Measurements from ENCODE around the gene MMD.
"Not testable (repeated sequence)": the region's sequence is repeated elsewhere in the genome, so short reads cannot be mapped to it uniquely, and the experiment has no call there.

MMD gene

DNA sequence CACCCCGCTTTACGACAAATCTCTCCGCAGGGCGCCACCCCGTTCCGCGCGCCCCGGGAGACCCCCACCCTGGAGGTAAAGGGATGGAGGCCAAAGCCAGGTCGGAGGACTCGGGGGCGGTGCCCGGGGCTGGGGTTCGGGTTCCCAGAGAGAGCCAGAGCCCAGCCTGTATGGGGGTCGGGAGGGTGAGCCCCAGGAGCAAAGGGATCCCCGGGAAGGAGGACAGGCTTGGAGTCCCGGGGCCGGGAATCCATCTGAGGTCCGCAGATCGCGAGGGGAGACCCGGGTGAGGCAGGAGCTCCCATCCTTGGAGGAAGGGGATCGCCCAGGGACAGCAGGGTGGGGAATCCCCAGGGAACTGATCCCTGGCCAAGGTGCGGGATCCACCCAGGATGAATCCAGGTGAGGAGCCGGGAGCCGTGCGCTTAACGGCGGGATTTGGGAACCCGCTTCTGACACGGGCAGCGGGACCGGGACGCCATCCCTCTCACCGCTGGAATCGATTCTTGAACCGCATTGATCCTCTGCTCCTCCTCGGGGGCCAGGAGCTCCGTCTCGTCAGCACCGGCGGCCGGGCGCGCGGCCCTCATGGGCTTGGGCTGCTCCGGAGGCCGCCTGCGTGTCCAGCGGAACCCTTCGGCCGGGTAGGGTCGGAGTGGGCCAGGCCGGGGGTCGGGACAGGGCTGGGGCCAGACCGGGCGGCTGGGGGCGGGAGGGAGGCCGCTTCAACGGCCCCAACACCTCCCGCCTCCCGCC lies at the start of gene MMD:
Gene MMD (minus strand): TSS at position 657 of the 756 bp plus-strand sequence. CDS start 140 bp downstream, at position 517.
- DNase-seq, result peak; percentile 25

GRCh38 chr17:55466671-55467070 lies 45.0 kb upstream of the MMD start:
- DNase-seq, result no peak

- DNase-seq, result not testable (repeated sequence)
These were observed 44.1 kb upstream of the MMD start for GRCh38 chr17:55465771-55466170.

DNA sequence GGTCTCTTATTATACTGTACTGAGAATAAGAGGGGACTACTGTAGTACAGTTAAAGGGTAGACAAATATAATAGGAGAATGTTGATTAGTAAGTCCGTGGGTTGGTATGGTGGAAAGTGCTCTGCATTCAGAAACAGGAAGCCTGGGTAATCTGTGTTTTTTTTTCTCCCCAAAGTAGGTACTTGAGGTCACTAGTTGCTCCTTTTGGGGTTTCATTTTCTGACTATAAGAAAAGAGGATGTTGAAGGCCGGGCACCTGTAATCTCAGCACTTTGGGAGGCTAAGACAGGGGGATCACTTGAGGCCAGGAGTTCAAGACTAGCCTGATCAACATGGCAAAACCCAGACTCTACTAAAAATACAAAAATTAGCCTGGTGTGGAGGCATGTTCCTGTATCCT lies 42.0 kb upstream of the MMD start:
- DNase-seq, result no peak

- DNase-seq, result no peak
These were observed 41.1 kb upstream of the MMD start for GRCh38 chr17:55462711-55463110.

DNA sequence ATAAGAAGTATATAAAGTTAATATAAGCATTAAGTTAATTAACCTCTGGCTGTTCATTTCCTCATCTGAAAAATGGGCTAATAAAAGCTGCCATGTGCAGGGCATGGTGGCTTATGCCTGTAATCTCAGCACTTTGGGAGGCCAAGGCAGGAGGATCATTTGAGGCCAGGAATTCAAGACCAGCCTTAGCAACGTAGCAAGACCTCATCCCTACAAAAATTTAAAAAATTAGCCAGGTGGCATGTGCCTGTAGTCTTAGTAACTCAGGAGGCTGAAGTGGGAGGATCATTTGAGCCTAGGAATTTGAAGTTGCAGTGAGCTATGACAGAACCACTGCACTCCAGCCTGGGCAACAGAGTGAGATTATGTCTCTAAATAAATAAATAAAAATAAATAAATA lies 40.6 kb upstream of the MMD start:
- no peak for DNase-seq

- DNase-seq, result peak; percentile 60
These were observed 37.3 kb upstream of the MMD start for GRCh38 chr17:55458978-55459377.

DNA sequence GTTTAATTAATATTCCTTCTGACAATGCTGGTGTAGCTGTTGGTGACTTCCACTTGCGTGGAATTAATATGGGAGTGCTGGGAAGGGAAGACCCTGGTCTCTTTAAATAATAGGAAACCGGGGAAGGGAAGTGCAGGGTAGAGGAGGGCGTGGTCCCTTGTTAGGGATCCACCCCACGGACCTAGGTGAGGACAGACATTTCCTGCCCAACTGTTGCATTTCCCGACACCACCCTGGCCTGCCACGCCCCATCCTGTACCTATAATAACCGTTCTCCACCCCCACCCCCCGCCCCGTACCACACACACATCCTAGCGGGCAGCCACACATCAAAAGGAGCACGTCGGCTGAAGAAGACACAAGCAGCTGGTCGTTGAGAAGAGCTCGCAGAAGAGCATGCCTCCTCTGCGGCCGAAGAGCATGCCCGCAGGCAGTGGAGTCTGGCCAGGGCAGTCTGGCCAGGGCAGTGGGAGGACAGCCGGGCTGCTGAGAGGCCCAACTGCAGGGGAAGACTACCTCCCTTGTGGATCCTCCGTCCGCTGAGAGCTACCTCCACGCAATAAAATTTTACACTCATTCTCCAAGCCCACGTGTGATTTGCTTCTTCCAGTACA lies 36.8 kb upstream of the MMD start:
- DNase-seq, result no peak

- no peak for DNase-seq
These were observed 34.9 kb upstream of the MMD start for GRCh38 chr17:55456307-55457240.

- DNase-seq, result no peak
These were observed 33.4 kb upstream of the MMD start for GRCh38 chr17:55454906-55455474.

DNA sequence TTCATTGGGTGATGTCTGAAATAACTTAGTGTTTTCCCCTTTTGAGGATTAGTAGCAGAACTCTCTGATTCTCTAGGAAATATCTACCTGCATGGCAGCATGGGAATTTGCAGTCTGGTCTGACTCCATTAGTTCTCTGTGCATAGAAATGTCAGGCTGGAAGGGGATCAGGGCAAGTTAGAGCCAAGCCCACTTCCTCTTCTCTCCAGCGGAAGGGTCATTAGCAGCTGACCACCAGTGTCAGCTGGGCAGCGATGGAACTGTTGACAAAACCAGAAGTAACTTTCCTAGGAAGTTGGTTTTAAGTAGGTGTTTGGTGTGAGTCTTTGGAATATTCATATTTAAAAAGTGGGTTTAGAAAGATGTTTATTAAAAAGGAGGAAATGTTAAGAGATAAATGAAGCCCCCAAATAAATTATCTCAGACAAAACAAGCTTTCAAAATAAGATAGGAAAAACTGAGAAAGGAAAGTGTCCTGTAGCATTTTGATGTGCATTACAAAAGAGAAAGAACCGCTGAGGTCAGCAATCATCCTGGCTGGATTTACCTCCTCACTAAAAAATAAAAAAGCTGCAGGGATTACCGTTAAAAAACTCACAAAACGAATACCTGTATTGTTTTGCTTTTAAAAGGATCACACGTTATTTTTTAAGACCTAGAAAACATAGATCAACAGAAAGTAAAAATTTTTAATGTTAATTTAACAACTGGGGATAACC lies 32.4 kb upstream of the MMD start:
- no peak for DNase-seq

DNA sequence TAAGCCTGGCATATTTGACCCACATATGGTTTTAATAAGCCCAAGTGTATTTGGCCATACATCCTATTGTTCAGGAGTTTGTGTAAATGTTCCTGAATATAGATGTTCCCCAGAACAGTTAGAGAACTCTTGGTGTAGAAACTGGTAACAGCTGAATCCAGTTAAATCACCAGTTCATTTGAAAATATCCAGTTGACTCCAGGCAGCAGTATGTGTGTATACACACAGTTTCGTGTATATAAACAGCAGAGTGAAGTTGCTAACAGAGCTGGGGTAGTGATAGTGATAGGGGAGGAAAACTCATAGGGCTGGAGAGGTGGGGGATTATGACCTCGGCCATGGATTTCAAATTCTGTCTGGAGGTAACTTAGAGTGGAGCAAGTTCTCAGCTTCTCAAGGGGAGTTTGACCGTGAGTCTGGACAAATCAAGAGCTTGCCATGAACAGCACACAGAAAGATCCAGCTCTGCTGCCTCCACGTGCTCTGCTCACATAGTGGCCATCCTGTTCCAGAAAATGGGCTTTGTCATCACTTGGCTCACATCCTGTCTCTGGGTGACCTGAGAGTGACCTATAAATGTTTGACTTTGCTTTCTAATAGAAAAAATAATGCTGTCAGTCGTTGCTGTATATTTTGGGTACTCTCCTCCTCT lies 30.6 kb upstream of the MMD start:
- no peak for DNase-seq

- no peak for DNase-seq
These were observed 30.1 kb upstream of the MMD start for GRCh38 chr17:55451758-55452138.

GRCh38 chr17:55451203-55451641 lies 29.6 kb upstream of the MMD start:
- no peak for DNase-seq

GRCh38 chr17:55450232-55450825 lies 28.7 kb upstream of the MMD start:
- DNase-seq, result no peak

DNA sequence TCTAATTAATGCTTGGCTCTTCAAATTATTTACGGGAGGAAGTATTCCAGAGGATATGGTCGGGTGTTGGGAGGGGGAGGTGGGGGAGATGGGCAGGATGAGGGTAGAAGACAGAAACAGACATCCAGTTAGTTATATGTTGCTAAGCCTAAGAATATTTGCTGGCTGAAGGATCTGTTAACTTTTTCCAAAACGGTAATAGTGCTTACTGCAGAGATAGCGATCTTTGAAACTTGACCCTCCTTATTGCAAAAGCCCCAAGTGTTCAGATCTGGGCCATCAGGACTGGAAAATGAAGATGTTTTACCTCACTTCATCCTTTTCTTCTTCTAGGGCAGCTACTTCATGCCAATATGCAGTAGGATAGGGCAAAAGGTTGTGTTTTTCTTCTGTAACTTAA lies 27.0 kb upstream of the MMD start:
- DNase-seq, result no peak

DNA sequence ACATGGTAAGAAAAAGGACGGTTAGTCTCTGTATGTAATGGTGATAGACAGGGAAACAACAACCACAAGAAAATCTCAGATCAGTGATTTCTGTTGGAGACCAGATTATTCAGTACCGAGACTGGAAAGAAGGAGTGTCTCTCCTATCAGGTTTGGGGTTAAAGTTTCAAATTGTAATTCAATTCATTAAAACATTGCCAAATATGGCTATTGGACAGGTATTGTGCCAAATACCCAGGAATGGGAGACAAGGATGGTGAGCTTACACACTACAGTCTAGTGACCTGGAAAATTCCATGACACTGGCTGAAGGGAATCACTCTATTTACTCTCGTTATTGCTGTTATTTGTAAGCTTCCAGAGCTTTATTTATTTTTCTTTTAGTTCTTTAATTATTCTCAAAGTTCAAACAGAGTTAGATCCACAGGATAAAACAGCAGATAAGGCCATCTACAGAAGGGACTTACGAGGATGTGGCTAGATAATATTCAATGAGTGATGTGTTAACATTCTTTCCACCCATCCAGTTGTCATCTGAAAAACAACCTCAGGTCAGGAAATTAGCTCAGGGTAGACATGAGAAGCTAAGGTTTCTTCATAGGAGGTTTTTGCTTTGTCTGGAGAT lies 25.1 kb upstream of the MMD start:
- no peak for DNase-seq

DNA sequence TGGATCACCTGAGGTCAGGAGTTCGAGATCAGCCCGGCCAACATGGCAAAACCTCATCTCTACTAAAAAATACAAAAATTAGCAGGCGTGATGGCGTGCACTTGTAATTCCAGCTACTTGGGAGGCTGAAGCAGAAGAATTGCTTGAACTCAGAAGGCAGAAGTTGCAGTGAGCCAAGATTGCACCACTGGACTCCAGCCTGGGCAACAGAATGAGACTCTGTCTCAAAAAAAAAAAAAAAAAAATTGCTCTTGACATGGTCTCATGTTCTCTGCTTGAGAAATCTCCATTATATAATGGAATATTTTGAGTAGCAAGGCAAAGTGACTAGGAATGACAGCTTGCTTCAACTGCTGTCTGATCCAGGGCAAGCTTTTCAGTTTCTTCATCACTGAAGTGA lies 24.4 kb upstream of the MMD start:
- DNase-seq, result not testable (repeated sequence)

- no peak for DNase-seq
These were observed 23.1 kb upstream of the MMD start for GRCh38 chr17:55444471-55445441.

GRCh38 chr17:55443904-55444303 lies 22.3 kb upstream of the MMD start:
- no peak for DNase-seq

Measured in stimulated activated CD4-positive, alpha-beta T cell treated with anti-CD3 and anti-CD28 coated beads, Interleukin-4, amount 100 ng/mL, for 1 hour (primary cell).